Ovary (tissue), 3 donors: Measurements from ENCODE around the gene CADPS2.

Source experiments
- POLR2A ChIP-seq: fragments of 450-650 bp; IDR thresholded peaks from one replicate; pipeline ENCODE4 v1.6.1; 2017; ENCODE audit warnings: antibody characterized with exemption, mild to moderate bottlenecking, moderate library complexity
- TF ChIP-seq, protein P1 (sequence below), 3 donors: fragments of 450-650 bp in 2 of 3; fragments of 200-600 bp in 1 of 3; IDR thresholded peaks; one replicate each; pipeline versions ENCODE4 v1.5.1 to v1.8.0; 2016 to 2022; ENCODE audit warnings: antibody characterized with exemption in 3 of 3, mild to moderate bottlenecking in 1 of 3
- donor health status: DM: no; HTN: no; CAD: no.

DNA sequence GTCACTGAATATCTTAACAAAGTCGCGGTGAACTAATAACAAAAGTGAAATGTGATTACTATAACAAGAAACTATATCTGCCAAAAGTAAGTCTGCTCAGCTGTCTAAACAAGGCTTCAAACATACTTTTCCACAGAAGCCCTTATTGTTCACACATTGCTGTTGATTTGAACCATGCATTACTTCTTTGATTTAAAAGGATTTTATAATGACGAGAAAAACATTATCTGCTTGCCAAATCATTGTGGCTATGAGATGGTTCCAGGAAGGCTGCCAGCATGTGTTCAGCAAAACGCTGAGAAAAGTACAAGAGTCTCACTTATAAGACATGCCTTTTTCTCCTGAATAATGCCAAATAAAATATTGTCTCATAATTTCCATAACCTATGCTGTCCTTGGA lies 211.8 kb downstream of the CADPS2 start:
- TF ChIP-seq, protein P1, sequence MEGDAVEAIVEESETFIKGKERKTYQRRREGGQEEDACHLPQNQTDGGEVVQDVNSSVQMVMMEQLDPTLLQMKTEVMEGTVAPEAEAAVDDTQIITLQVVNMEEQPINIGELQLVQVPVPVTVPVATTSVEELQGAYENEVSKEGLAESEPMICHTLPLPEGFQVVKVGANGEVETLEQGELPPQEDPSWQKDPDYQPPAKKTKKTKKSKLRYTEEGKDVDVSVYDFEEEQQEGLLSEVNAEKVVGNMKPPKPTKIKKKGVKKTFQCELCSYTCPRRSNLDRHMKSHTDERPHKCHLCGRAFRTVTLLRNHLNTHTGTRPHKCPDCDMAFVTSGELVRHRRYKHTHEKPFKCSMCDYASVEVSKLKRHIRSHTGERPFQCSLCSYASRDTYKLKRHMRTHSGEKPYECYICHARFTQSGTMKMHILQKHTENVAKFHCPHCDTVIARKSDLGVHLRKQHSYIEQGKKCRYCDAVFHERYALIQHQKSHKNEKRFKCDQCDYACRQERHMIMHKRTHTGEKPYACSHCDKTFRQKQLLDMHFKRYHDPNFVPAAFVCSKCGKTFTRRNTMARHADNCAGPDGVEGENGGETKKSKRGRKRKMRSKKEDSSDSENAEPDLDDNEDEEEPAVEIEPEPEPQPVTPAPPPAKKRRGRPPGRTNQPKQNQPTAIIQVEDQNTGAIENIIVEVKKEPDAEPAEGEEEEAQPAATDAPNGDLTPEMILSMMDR (IDR thresholded peaks at IDR 0.05): no peak
- TF ChIP-seq POLR2A: no peak
